GM12874 (cell line): ENCODE measurements around the gene NFILZ.

Experiments
- TF ChIP-seq, protein P1 (sequence below): IDR thresholded peaks from 2 replicates; pipeline ENCODE4 v1.5.1; 2011; ENCODE audit warnings: low read depth, mild to moderate bottlenecking, control low read depth, low read length, moderate library complexity; ENCODE audit not compliant: insufficient read depth

The NFILZ gene

DNA sequence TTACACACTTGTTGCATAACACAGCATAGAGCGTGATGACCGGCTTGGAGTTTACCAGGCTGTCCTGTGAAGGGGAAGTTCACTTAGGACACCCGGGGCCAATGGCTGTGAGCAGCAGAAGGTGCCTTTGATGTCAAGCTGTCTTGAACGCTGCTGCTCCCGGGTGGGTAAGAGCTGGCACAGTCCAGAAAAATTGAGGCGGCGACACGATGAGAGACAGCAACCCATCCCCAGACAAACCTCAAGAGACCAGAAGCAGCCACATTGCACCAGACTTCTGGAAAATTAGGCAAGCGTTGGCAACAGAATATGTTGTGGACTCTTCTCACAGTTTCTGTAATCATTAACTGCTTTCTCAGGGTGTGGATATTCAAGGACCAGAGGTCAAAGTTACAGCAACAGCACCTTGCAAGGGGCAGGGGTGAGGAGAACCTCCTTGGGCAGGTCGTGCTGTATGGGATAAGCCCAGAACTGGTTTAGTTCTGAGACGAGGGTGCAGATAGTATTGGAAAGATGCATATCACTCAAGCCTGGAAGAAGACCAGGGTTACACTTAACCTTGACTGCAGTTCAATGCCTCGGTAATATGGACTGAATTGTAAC is 10.1 kb downstream of the NFILZ start:
- TF ChIP-seq, protein P1, sequence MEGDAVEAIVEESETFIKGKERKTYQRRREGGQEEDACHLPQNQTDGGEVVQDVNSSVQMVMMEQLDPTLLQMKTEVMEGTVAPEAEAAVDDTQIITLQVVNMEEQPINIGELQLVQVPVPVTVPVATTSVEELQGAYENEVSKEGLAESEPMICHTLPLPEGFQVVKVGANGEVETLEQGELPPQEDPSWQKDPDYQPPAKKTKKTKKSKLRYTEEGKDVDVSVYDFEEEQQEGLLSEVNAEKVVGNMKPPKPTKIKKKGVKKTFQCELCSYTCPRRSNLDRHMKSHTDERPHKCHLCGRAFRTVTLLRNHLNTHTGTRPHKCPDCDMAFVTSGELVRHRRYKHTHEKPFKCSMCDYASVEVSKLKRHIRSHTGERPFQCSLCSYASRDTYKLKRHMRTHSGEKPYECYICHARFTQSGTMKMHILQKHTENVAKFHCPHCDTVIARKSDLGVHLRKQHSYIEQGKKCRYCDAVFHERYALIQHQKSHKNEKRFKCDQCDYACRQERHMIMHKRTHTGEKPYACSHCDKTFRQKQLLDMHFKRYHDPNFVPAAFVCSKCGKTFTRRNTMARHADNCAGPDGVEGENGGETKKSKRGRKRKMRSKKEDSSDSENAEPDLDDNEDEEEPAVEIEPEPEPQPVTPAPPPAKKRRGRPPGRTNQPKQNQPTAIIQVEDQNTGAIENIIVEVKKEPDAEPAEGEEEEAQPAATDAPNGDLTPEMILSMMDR = no peak

DNA sequence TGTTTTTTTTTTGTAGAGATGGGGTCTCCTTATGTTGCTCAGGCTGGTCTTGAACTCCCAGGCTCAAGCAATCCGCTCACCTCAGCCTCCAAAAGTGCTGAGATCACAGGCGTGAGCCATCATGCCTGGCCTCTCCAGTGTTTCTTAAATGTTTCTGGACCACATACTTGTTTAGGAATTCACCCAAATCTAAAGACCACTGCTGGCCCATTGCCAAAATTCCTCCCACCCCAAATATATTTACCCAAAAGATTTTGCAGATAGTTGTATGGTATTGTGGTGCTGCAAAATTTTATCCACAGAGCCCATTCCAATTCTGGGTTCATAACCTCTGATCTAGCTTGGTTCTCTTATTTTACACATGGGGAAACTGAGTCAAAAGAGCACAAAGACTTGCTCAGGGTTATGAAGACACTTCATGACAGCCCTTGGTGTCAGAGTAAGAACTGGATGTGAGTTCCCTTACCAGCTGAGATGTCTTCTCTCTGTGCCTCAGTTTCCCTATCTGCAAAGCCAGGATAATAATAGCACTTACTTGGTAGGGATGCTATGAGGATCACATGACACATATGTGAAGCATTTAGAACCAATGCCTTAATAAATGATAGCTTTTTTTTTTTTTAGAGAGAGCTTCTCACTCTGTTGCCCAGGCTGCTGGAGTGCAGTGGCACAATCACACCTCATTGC is 10.9 kb downstream of the NFILZ start:
- TF ChIP-seq, protein P1 = no peak

DNA sequence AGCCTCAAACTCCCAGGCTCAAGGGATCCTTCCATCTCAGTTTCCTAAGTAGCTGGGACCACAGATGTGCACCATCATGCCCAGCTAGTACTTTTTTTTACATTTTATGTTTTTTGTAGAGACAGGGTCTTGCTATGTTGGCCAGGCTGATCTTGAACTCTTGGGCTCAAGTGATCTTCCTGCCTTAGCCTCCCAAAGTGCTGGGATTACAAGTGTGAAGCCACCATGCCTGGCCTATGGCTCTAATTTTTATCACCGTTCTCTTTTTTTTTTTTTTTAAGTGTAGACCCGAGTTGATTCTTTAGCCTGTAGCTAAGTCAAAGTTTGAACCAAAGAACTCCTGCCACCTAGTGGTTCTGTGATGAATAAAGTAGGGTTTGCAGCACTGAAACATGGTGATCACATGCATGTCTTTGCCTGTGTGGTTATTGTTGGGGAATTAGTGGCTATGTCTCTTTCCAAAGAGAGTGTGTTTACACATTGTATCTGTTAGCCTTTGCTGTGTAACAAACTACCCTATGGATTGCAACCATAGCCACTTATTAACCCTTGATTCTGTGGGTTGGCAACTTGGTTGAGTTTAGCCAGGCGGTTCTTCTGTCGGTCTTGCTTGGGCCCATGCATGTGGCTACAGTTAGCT is 11.6 kb downstream of the NFILZ start:
- TF ChIP-seq, protein P1 = peak; percentile 26; the same call in 1 of the 2 replicates

DNA sequence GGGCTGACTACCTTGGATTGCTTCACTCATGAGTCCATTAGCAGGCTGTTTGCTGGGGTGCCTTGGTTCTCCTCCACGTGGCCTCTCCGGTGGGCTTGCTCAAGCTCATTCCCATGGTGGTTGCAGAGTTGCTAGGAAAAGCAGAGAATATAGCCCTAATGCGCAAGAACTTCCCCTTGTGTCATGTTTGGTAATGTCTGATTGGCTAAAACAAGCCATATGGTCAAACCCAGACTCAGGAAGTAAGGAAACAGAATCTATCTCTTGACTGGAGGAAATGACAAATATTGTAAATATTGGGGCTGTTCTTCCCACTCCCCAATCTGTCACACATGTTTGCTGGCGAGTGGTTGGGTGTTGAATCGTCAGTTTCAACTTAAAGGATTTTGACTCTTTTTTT is 12.1 kb downstream of the NFILZ start:
- TF ChIP-seq, protein P1 = no peak

DNA sequence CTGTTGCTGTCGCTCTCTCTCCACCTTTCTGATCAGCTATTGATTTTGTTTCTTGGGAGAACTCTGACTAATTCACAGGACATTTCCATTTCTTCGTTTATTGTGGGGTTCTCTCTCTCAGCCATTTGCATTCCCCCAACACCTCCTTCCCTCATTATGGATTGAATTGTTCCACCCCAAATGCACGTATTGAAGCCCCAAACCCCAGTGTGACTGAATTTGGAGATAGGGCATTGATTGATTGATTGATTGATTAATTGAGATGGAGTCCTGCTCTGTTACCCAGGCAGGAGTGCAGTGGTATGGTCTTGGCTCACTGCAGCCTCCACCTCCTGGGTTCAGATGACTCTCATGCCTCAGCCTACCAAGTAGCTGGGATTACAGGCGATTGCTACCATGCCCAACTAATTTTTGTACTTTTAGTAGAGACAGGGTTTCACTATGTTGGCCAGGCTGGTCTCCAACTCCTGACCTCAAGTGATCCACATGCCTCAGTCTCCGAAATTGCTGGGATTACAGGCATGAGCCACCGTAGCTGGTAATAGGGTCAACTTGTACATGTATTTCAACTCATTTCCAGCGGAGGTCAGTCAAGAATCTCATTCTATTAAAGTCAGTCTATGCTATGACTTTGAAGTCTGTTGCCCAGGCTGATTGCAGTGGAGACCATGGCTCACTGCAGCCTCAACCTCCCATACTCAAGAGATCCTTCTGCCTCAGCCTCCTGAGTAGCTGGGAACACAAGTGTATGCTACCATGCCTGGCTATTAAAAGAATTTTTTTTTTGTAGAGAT is 13.6 kb downstream of the NFILZ start:
- TF ChIP-seq, protein P1 = no peak

DNA sequence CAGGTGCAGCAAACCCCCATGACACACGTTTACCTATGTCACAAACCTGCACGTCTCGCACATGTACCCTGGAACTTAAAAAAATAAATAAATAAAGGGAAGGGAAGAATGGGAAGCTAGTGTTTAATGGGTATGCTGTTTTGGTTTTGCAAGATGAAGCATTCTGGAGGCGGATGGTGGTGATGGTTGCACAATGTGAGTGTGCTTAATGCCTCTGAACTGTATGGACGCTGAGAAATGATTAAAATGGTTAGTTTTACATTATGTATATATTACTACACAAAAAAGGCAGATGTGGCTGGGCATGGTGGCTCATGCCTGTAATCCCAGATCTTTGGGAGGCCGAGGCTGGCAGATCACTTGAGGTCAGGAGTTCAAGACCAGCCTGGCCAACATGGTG is 17.8 kb downstream of the NFILZ start:
- TF ChIP-seq, protein P1 = no peak

DNA sequence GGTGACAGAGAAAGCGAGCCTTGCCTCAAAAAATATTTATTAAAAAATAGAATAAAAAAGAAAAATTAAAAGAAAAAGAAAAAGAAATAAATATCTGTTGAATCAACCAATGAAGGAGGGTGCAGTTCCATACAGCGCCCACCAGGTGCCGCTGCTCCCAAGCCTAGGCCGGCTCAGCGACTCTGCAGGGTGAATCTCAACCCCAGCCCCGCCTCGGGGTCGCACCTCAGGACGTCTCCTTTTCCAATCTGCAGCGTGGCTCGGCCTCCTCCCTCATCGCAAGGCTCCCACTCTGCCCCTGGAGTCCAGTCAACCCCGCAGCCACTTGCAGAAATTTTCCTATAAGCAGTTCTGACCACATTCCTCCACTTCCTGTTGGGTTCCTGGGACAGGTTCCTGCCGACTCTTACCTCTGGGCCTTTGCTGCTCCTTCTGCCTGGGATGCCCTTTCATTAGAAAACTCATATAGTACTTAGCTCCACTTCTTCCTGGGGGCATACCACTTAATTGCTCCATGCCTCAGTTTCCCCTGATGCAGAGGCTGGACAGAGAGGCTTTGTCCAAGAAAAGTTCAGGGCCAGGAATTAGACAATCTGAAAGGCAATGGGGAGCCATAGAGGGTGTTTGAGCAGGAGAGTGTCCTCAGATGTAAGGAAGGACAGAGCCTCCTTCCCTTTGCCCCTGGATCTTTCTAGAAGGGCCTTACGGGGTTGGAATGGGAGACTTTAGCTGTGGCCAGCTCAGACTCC is 24.3 kb downstream of the NFILZ start:
- TF ChIP-seq, protein P1 = peak; percentile 91
